Bronchial epithelial cell (primary cell): ENCODE measurements around the gene NT5M. TPM values are rescaled to one million over a fixed set of nuclear protein-coding genes. Genes with fewer than 3 reads are reported as not detected.

Experiments used
- DNase-seq: peaks from one replicate; pipeline ENCODE4 v3.0.0-alpha.2; 2010; ENCODE audit warnings: low read depth
- FAIRE-seq: peaks from 2 replicates; lab custom pipeline; 2011; peaks lifted over from hg19 to GRCh38; lab: Jason Lieb, UNC
- H3K27me3 ChIP-seq: 2 replicates; pipeline ENCODE4 v1.5.1; 2011; ENCODE audit warnings: low read length; ENCODE audit not compliant: control insufficient read depth, insufficient read depth
- H3K36me3 ChIP-seq: 2 replicates; pipeline ENCODE4 v1.5.1; 2011; ENCODE audit warnings: low read length; ENCODE audit not compliant: control insufficient read depth, insufficient read depth
- H3K4me3 ChIP-seq: 2 replicates; pipeline ENCODE4 v1.5.1; 2011; ENCODE audit warnings: mild to moderate bottlenecking, low read depth, low read length, control low read depth
- total RNA-seq: library from RNA; depleted of rRNA; stranded (reverse); fragments of >200 nt; gene quantifications from 2 replicates; pipeline ENCODE4 v1.2.1, GENCODE V29; 2014
- TF ChIP-seq, protein P1 (sequence below): IDR thresholded peaks from 2 replicates; pipeline ENCODE4 v1.5.1; 2011; ENCODE audit warnings: mild to moderate bottlenecking, moderate library complexity, low read length, control low read depth, inconsistent platforms; ENCODE audit not compliant: insufficient read depth, severe bottlenecking

NT5M gene
- total RNA-seq, 1 donor from 2014 or later, result 0.79 TPM

DNA sequence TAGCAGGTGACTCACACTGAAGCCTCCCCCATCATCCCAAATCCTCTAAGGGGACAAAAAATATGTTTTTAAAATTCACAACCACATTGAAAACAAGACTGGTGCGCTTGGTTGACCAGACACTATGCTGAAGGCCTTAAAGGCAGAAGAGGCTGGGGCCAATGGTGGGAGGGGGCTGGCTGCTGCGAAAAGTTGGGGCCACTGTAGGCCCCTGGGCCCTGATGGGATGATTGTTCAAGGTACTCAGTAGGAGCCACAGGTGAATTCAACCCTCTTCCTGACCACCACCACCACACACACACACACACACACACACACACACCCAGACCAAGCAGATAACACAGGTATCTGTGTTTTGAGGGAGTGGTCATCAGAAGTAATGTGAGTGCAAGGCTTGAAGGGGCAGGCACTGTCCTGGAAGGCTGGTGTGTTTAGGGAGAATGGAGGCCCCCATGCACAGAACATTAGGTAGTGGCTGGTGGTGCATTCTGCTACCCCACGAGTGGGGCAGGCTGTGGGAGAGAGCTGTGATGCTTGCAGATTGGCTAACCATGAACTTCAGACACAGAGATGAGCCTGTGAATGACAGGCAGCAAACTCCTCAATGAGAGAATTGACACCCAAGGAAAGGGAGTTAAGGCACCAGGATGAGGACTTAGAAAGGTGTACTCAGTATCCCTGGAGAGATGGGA is 55.0 kb downstream of the NT5M start:
- no peak for FAIRE-seq
- TF ChIP-seq, protein P1, sequence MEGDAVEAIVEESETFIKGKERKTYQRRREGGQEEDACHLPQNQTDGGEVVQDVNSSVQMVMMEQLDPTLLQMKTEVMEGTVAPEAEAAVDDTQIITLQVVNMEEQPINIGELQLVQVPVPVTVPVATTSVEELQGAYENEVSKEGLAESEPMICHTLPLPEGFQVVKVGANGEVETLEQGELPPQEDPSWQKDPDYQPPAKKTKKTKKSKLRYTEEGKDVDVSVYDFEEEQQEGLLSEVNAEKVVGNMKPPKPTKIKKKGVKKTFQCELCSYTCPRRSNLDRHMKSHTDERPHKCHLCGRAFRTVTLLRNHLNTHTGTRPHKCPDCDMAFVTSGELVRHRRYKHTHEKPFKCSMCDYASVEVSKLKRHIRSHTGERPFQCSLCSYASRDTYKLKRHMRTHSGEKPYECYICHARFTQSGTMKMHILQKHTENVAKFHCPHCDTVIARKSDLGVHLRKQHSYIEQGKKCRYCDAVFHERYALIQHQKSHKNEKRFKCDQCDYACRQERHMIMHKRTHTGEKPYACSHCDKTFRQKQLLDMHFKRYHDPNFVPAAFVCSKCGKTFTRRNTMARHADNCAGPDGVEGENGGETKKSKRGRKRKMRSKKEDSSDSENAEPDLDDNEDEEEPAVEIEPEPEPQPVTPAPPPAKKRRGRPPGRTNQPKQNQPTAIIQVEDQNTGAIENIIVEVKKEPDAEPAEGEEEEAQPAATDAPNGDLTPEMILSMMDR, result no peak
- H3K36me3 ChIP-seq, result no peaks in the 10 kb centered on the region
- no peak overlapping the region for H3K4me3 ChIP-seq
- H3K27me3 ChIP-seq, result peaks cover 4% of the 10 kb centered on the region
- DNase-seq, result no peak

- Histone ChIP-seq H3K36me3 (no peaks in the 10 kb centered on the region), H3K4me3 (no peak overlapping the region), H3K27me3 (peaks cover 3% of the 10 kb centered on the region)
- FAIRE-seq (no peak), DNase-seq (no peak)
- TF ChIP-seq, protein P1, result no peak
Measured at GRCh38 chr17:17358866-17359265, 55.7 kb downstream of the NT5M start.

DNA sequence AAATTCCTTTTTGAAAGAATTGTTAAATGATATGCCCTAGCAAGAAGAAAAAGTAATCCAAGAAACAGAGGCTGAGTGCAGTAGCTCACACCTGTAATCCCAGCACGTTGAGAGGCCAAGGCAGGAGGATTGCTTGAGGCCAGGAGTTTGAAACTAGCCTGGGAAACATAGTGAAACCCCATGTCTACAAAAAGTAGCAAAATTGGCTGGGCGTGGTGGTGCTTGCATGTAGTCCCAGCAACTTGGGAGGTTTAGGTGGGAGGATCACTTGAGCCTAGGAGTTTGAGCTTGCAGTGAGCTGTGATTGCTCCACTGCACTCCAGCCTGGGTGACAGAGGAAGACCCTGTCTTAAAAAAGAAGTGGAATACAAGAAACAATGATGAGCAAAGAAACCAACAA is 56.1 kb downstream of the NT5M start:
- DNase-seq (no peak), FAIRE-seq (no peak)
- Histone ChIP-seq H3K36me3 (no peaks in the 10 kb centered on the region), H3K4me3 (no peak overlapping the region), H3K27me3 (peaks cover 2% of the 10 kb centered on the region)
- TF ChIP-seq, protein P1, result no peak

GRCh38 chr17:17360087-17360730 is 57.0 kb downstream of the NT5M start:
- TF ChIP-seq, protein P1, result no peak
- DNase-seq (no peak), FAIRE-seq (no peak)
- H3K4me3 ChIP-seq, result no peak overlapping the region
- H3K36me3 ChIP-seq, result no peaks in the 10 kb centered on the region
- H3K27me3 ChIP-seq, result peaks cover 2% of the 10 kb centered on the region

DNA sequence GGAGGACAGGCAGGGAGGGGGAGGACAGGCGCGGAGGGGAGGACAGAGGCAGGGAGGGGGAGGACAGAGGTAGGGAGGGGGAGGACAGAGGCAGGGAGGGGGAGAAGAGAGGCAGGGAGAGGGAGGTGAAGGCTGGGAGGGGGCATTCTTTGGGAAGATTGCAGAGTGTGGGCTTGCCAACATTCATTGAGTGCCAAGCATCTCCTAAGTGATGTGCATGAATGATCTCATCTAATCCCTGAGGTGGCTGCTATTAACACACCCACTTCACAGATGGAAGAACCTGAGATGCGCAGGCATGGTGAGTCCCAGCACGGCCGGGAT is 58.3 kb downstream of the NT5M start:
- Histone ChIP-seq H3K36me3 (no peaks in the 10 kb centered on the region), H3K4me3 (no peak overlapping the region), H3K27me3 (peaks cover 2% of the 10 kb centered on the region)
- TF ChIP-seq, protein P1, result no peak
- no peak for DNase-seq
- FAIRE-seq, result no peak
